ENCODE data around the gene RNF44.

DNA sequence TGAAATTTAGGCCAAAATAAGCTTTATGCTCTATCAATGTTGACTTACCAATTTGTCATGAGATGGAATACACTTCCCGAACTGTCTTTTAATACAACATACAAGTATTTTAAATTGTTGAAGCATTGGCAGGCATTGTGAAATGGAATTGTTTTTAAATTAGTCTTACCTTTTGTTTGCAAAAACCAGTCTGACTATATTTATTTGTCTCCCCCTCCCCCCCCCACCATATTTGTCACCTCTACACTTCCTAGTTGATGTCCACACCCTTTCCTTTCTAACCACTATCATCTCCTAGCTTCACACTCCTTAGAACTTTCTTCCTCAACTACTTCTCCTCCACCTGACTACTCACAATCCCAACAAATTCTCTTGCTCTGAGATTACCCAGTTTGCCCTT lies 48.1 kb downstream of the RNF44 start:
- TF ChIP-seq, protein P1, sequence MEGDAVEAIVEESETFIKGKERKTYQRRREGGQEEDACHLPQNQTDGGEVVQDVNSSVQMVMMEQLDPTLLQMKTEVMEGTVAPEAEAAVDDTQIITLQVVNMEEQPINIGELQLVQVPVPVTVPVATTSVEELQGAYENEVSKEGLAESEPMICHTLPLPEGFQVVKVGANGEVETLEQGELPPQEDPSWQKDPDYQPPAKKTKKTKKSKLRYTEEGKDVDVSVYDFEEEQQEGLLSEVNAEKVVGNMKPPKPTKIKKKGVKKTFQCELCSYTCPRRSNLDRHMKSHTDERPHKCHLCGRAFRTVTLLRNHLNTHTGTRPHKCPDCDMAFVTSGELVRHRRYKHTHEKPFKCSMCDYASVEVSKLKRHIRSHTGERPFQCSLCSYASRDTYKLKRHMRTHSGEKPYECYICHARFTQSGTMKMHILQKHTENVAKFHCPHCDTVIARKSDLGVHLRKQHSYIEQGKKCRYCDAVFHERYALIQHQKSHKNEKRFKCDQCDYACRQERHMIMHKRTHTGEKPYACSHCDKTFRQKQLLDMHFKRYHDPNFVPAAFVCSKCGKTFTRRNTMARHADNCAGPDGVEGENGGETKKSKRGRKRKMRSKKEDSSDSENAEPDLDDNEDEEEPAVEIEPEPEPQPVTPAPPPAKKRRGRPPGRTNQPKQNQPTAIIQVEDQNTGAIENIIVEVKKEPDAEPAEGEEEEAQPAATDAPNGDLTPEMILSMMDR (IDR thresholded peaks at IDR 0.05; ENCODE audit: poor library complexity) = no peak
- no peak for TF ChIP-seq EZH2 (IDR thresholded peaks at IDR 0.05; ENCODE audit: borderline replicate concordance)

Measured in hepatocyte (in vitro differentiated cells).